HG03378 (cell line): ENCODE data around the gene DNASE1L2.
"Not testable (repeated sequence)": the region's sequence is repeated elsewhere in the genome, so short reads cannot be mapped to it uniquely, and the experiment has no call there.

ENCODE experiments used
- ATAC-seq: cut with Tn5 transposase; IDR thresholded peaks from one replicate; pipeline ENCODE4 v1.9.1; 2021; ENCODE audit warnings: mild to moderate bottlenecking, moderate library complexity; ENCODE audit not compliant: unreplicated experiment

DNASE1L2 gene

GRCh38 chr16:2203119-2203688, 33.0 kb upstream of the DNASE1L2 start:
- ATAC-seq = not testable (repeated sequence)

DNA sequence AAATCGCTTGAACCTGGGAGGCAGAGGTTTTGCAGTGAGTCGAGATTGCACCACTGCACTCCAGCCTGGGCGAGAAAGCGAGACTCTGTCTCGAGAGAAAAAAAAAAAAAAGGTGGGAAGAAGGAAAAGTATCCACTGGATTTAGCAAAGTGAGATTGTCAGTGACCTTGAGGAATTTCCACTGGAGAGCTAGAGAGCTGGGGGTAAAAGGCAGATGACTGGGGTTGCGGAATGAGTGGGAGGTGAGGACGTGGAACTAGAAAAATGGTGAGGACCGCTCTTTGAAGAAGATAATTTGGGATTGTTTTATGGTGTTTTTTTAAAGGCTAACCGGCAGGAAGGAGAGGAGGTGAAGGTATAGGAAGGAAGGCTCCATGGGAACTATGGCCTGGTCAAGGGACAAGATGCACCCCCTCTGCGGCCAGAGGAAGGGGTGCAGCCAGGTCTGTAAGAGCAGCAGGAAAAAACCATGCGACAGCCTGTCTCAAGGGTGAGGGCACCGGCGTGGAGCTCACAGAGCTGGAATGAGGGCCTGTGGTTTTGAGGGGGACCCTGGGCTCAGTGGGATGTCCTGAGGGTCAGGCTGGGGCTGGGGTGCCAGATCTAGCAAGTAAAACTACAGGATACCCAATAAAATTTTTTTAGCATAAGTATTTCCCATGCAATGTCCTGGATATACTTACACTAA, 31.7 kb upstream of the DNASE1L2 start:
- ATAC-seq = no peak

- ATAC-seq = peak; percentile 57
These were observed 30.9 kb upstream of the DNASE1L2 start, which contains the start of gene MLST8 for GRCh38 chr16:2205104-2205966. Gene MLST8, plus strand, starts transcription at chr16:2205454. Its CDS starts 632 bp downstream, at chr16:2206086.

GRCh38 chr16:2205967-2206313, 30.3 kb upstream of the DNASE1L2 start:
- ATAC-seq = peak; percentile 25

GRCh38 chr16:2206420-2206779, 29.8 kb upstream of the DNASE1L2 start:
- ATAC-seq = no peak

GRCh38 chr16:2206780-2207433, 29.3 kb upstream of the DNASE1L2 start:
- no peak for ATAC-seq

- ATAC-seq = no peak
These were observed 28.4 kb upstream of the DNASE1L2 start for GRCh38 chr16:2207872-2208271.

- no peak for ATAC-seq
These were observed 27.9 kb upstream of the DNASE1L2 start for GRCh38 chr16:2208308-2208707.

- no peak for ATAC-seq
These were observed 27.5 kb upstream of the DNASE1L2 start for GRCh38 chr16:2208772-2209171.

- no peak for ATAC-seq
These were observed 26.8 kb upstream of the DNASE1L2 start for GRCh38 chr16:2209258-2210008.

GRCh38 chr16:2210009-2210332, 26.3 kb upstream of the DNASE1L2 start:
- no peak for ATAC-seq

GRCh38 chr16:2210386-2211365, 25.6 kb upstream of the DNASE1L2 start, which contains the start of gene BRICD5:
Gene BRICD5, minus strand, starts transcription at chr16:2210863. Its CDS starts 30 bp downstream, at chr16:2210833.
- no peak for ATAC-seq

DNA sequence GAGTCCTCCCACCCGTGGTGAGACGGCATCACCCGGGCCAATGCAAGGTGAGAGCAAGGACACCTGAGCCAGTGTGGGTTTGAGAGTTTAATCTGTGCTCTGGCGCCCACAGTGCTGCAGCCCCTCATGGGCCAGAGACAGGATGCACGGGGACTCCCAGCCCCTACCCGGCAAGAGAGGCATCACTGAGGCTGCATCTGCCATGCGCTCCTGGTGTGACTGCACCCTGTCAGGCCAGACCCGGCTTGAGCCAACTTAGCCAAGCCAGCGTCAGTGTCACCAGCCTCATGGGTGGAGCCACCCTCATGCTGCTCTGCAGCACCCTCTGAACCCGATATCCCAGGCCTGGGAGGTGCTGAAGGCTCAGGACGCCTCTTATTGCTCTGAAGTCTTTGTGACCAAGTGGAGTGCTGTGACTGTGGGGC, 24.3 kb upstream of the DNASE1L2 start:
- no peak for ATAC-seq

DNA sequence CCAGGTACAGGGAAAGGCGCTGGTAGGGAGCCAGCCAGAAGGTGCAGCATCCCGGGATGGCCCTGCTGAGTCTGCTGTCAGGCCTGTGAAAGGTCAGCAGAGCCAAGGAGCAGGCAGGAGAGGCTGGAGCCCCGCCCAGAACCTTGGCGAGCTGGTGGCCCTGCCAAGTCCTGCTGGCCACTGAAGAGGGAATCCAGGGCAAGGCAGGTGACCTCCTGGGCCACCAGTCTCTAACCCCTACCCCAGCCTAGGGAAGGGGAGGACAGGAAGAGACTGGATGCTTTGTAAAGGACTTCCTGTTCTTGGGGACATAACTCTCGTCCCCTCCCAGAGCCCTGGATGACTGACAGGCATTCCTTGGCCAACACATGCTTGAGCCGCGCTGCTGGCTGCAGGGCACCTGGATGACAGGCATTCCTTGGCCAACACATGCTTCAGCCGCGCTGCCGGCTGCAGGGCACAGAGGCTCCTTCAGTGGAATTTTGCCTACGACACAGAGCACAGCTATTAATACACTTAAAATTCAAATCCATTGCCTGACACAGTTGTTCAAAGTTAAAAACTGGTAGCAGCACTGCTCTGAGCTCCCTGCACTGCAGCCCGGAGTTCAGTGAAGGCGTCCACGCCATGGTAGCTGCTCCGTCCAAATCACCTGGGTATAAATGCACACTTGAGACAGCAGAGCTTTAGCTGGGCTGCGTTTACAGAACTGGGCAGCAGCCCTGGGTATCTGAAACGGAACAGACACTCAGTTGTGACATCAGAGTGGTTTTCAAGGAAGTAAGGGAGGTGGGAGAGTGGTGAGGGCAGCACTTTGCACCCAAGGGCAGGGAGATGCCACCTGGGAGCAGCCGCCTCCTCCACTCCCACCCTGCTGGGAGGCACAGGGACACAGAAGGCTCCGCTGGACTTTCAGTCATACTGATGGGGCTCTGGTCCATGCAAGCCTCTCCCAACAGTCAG, 23.6 kb upstream of the DNASE1L2 start:
- ATAC-seq = no peak

GRCh38 chr16:2213817-2214718, 22.2 kb upstream of the DNASE1L2 start:
- peak; percentile 7 for ATAC-seq

DNA sequence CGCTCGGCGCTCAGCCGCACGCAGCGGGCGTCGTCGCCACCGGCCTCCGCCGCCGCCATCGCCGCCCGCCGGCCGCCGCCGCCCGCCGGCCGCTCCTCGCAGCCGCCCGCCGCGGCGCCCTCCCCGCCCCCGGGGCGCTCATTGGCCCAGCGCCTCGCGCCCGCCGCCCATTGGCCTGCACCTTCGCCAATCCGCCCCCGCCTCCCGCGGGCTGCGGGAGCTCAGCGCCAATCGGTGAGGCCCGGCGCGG, 21.6 kb upstream of the DNASE1L2 start, which contains the start of gene PGP:
Gene PGP, minus strand, starts transcription at position 122 of the 250 bp plus-strand sequence. Its CDS starts 63 bp downstream, at position 59.
- no peak for ATAC-seq

DNA sequence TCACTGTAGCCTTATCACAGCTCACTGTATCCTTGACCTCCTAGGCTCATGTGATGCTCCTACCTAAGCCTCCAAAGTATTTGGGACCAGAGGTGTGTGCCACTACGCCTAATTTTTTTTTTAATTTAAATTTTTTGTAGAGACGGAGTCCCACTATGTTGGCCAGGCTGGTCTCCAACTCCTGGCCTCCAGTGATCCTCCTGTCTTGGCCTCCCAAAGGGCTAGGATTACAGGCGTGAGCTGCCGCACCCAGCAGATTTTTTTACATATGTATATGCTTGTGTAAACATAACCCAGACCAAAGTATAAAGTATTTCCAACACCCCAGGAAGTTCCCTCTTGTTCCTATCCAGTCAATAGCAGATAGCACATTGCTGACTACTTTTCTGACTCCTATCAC, 19.9 kb upstream of the DNASE1L2 start:
- ATAC-seq = no peak
